ENCODE results near the gene FOXF2. TPM values are rescaled to one million over a fixed set of nuclear protein-coding genes. Genes with fewer than 3 reads are reported as not detected.
"Not testable (repeated sequence)": the region's sequence is repeated elsewhere in the genome, so short reads cannot be mapped to it uniquely, and the experiment has no call there.

The FOXF2 gene
- total RNA-seq, 1 donor from 2014 or later: 8.1 TPM

DNA sequence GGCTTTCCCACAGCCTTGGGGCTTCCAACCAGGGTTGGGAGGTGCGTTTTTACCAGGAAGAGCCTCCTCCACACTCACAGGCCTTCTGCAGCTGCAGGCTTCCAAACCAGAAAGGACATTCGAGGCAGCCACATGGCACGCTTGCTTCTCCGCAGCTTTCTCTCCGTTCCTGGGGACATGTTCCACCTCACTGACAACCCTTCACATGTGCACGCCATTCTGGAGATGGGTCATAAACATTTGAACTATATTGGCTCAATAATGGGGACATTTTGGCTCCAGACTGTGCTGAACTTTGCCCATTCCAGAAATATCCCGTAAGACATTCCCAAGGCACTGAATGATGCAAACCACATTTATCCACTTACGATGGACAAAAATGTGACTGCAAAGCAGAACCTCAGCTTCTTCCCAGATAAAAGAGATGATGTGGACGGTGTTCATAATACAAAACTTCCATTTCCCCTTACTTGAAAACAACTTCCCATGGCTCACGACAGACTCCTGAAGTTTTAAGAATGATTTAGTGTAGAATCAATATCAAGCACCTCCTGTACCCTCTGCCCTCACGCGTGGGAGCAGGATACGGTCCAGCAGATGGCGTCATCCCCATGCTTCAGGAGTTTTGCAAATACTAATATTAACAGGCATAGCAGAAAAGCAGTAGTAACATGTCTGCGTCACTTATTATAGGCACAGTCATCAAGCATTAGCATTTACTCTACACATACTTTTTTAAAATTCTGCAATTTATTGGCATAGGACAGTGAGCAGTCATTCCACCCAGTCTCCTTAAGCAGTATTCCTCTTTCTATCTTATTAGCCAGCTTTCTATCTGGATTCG is 25.4 kb upstream of the FOXF2 start:
- H3K4me1 Mint-ChIP-seq (ENCODE audit: unreplicated experiment): no peaks in the 10 kb centered on the region
- H3K27ac Mint-ChIP-seq: no peak overlapping the region
- TF ChIP-seq, protein P1, sequence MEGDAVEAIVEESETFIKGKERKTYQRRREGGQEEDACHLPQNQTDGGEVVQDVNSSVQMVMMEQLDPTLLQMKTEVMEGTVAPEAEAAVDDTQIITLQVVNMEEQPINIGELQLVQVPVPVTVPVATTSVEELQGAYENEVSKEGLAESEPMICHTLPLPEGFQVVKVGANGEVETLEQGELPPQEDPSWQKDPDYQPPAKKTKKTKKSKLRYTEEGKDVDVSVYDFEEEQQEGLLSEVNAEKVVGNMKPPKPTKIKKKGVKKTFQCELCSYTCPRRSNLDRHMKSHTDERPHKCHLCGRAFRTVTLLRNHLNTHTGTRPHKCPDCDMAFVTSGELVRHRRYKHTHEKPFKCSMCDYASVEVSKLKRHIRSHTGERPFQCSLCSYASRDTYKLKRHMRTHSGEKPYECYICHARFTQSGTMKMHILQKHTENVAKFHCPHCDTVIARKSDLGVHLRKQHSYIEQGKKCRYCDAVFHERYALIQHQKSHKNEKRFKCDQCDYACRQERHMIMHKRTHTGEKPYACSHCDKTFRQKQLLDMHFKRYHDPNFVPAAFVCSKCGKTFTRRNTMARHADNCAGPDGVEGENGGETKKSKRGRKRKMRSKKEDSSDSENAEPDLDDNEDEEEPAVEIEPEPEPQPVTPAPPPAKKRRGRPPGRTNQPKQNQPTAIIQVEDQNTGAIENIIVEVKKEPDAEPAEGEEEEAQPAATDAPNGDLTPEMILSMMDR (conservative IDR thresholded peaks at IDR 0.05): peak; percentile 60
- DNase-seq (ENCODE audit: extremely low spot score, unreplicated experiment): no peak
- no peaks in the 10 kb centered on the region for H3K9me3 Mint-ChIP-seq
- H3K27me3 Mint-ChIP-seq: peaks cover 62% of the 10 kb centered on the region
- H3K36me3 Mint-ChIP-seq: no peaks in the 10 kb centered on the region
- H3K4me3 Mint-ChIP-seq: no peak overlapping the region

GRCh38 chr6:1364791-1365190 is 24.6 kb upstream of the FOXF2 start:
- TF ChIP-seq, protein P1 (conservative IDR thresholded peaks at IDR 0.05): no peak
- no peaks in the 10 kb centered on the region for H3K36me3 Mint-ChIP-seq
- no peak overlapping the region for H3K27ac Mint-ChIP-seq
- H3K4me3 Mint-ChIP-seq: no peak overlapping the region
- DNase-seq (ENCODE audit: extremely low spot score, unreplicated experiment): no peak
- peaks cover 64% of the 10 kb centered on the region for H3K27me3 Mint-ChIP-seq
- H3K4me1 Mint-ChIP-seq (ENCODE audit: unreplicated experiment): no peaks in the 10 kb centered on the region
- H3K9me3 Mint-ChIP-seq: no peaks in the 10 kb centered on the region

DNA sequence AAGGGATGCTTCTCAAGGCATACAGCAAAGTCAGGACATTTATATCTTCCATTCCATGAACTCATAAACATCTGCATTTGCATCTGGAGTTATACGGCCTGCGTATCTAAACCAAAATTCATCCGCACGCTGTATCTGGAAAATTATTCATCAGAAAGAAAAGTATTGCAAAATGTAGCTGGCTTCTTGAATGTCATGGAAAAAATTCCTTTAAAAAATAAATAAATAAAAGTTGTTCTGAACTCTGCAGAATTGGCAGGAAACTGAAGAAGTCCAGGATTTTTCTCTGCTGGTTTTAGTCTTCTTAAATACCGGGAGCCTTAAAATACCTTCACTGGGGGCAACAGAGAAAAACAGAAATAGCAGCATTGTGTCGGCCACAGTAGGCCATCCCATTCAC is 23.7 kb upstream of the FOXF2 start:
- TF ChIP-seq, protein P1 (conservative IDR thresholded peaks at IDR 0.05): no peak
- no peak for DNase-seq (ENCODE audit: extremely low spot score, unreplicated experiment)

DNA sequence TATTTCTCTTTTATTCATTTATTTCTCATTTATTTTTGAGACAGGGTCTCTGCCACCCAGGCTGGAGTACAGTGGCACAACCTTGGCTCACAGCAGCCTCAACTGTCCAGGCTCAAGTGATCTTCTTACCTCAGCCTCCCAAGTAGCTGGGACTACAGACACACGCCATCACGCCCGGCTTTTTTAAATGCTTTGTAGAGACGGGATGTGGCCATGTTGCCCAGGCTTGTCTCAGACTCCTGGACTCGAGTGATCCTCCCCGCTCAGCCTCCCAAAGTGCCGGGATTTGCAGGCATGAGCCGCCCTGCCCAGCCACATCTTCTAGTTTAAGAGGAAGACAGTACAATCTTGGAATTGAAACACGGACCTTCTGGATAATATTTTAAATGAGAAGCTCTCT is 21.6 kb upstream of the FOXF2 start:
- Mint-ChIP-seq H3K27me3 (peaks cover 75% of the 10 kb centered on the region), H3K27ac (no peak overlapping the region), H3K36me3 (no peaks in the 10 kb centered on the region), H3K4me1 (ENCODE audit: unreplicated experiment) (no peaks in the 10 kb centered on the region), H3K9me3 (peaks cover 10% of the 10 kb centered on the region), H3K4me3 (no peak overlapping the region)
- TF ChIP-seq, protein P1 (conservative IDR thresholded peaks at IDR 0.05): no peak
- DNase-seq (ENCODE audit: extremely low spot score, unreplicated experiment): no peak

More for the DNA sequence above, 23.7 kb upstream of the FOXF2 start:
- Mint-ChIP-seq H3K4me3 (no peak overlapping the region), H3K27ac (no peak overlapping the region), H3K27me3 (peaks cover 69% of the 10 kb centered on the region), H3K4me1 (ENCODE audit: unreplicated experiment) (no peaks in the 10 kb centered on the region), H3K36me3 (no peaks in the 10 kb centered on the region), H3K9me3 (peaks cover 3% of the 10 kb centered on the region)

- Mint-ChIP-seq H3K4me3 (no peak overlapping the region), H3K27me3 (peaks cover 80% of the 10 kb centered on the region), H3K9me3 (peaks cover 14% of the 10 kb centered on the region), H3K4me1 (ENCODE audit: unreplicated experiment) (no peaks in the 10 kb centered on the region), H3K36me3 (no peaks in the 10 kb centered on the region), H3K27ac (no peak overlapping the region)
- DNase-seq (ENCODE audit: extremely low spot score, unreplicated experiment): no peak
- TF ChIP-seq, protein P1 (conservative IDR thresholded peaks at IDR 0.05): no peak
Observed at GRCh38 chr6:1368940-1369339, 20.4 kb upstream of the FOXF2 start.

- peaks cover 80% of the 10 kb centered on the region for H3K27me3 Mint-ChIP-seq
- not testable (repeated sequence) for H3K36me3 Mint-ChIP-seq; H3K4me1 Mint-ChIP-seq (ENCODE audit: unreplicated experiment); H3K4me3 Mint-ChIP-seq; H3K27ac Mint-ChIP-seq; DNase-seq (ENCODE audit: extremely low spot score, unreplicated experiment)
- peaks cover 14% of the 10 kb centered on the region for H3K9me3 Mint-ChIP-seq
Observed at GRCh38 chr6:1369695-1370094, 19.7 kb upstream of the FOXF2 start.

Data from type B pancreatic cell (in vitro differentiated cells).